Thyroid gland (tissue), 4 donors: ENCODE data around the gene GCH1. TPM values are rescaled to one million over a fixed set of nuclear protein-coding genes. Genes with fewer than 3 reads are reported as not detected.

ENCODE experiments used
- DNase-seq, 2 donors: peaks; one replicate each; pipeline ENCODE4 v3.0.0-alpha.2; 2019
- H3K27ac ChIP-seq, 3 donors: fragments of 200-600 bp; sonication (generic); 1 replicate in 2 of 3; 2 replicates in 1 of 3; pipeline ENCODE4 v1.5.1; 2016 to 2019; ENCODE audit warnings: mild to moderate bottlenecking in 1 of 3, moderate library complexity in 1 of 3
- H3K27me3 ChIP-seq: fragments of 200-600 bp; sonication (generic); one replicate; pipeline ENCODE4 v1.5.1; 2019
- H3K36me3 ChIP-seq, 2 donors: fragments of 200-600 bp; sonication (generic); one replicate each; pipeline ENCODE4 v1.5.1; 2016 to 2019
- H3K4me1 ChIP-seq, 2 donors: fragments of 200-600 bp; sonication (generic); one replicate each; pipeline ENCODE4 v1.5.1; 2017 to 2019
- H3K4me3 ChIP-seq, 3 donors: fragments of 200-600 bp; sonication (generic); replicated peaks in 1 of 3; 1 replicate in 2 of 3; 2 replicates in 1 of 3; pipeline ENCODE4 v1.5.1; 2016; ENCODE audit warnings: mild to moderate bottlenecking in 1 of 3
- H3K9me3 ChIP-seq: fragments of 200-600 bp; sonication (generic); one replicate; pipeline ENCODE4 v1.5.1; 2017
- CTCF ChIP-seq, 6 experiments: fragments of 200-600 bp in 3 of 6; fragments of 450-650 bp in 3 of 6; sonication (generic) in 3 of 6; IDR thresholded peaks; one replicate each; pipeline ENCODE4 v1.5.1; 2016 to 2019; ENCODE audit warnings: antibody characterized with exemption in 6 of 6, mild to moderate bottlenecking in 2 of 6, inconsistent platforms in 1 of 6, moderate library complexity in 1 of 6
- POLR2A ChIP-seq, 2 donors: fragments of 450-650 bp; IDR thresholded peaks; one replicate each; pipeline ENCODE4 v1.6.1; 2017; ENCODE audit warnings: antibody characterized with exemption in 2 of 2, mild to moderate bottlenecking in 2 of 2, moderate library complexity in 1 of 2
- WGBS, 2 donors: methylation state at CpG; one replicate each; pipeline ENCODE4 v1.1.5; 2017; 5-methylcytosine and 5-hydroxymethylcytosine counted together
- intact Hi-C: fragments of 100-400 bp; cut with DNase I; formaldehyde crosslinking; loops from one replicate; pipeline ENCODE4 v1.15.1; 2023
- total RNA-seq, 4 donors: library from RNA; depleted of rRNA; stranded (reverse); fragments of >200 nt; gene quantifications; one replicate each; pipeline ENCODE4 v1.2.3, GENCODE V29; 2016

The GCH1 gene
- total RNA-seq, 4 donors from 2014 or later, result 5.2 to 7.8 (median 7.4) TPM

GRCh38 chr14:54942913-54943312, 40.3 kb upstream of the GCH1 start:
- DNase-seq, result no peak
- no peak overlapping the region for H3K4me3 ChIP-seq
- H3K9me3 ChIP-seq, result no peaks in the 10 kb centered on the region
- H3K36me3 ChIP-seq, result no peaks in the 10 kb centered on the region
- TF ChIP-seq CTCF (IDR thresholded peaks at IDR 0.05) (no peak), POLR2A (IDR thresholded peaks at IDR 0.05) (no peak)
- H3K27me3 ChIP-seq, result no peaks in the 10 kb centered on the region
- WGBS, 2 donors, result 92 to 96% methylated on average over 4 of the region's 4 CpGs
- intact Hi-C loops, result no loop called here
- H3K4me1 ChIP-seq, result no peaks in the 10 kb centered on the region
- no peak overlapping the region for H3K27ac ChIP-seq

- intact Hi-C loops, result no loop called here
- DNase-seq, result no peak
- 98 to 100% methylated on average over 1 of the region's 1 CpG for WGBS, 2 donors
- Histone ChIP-seq H3K27me3 (no peaks in the 10 kb centered on the region), H3K36me3 (no peaks in the 10 kb centered on the region), H3K4me3 (no peak overlapping the region), H3K4me1 (no peaks in the 10 kb centered on the region), H3K9me3 (no peaks in the 10 kb centered on the region), H3K27ac (no peak overlapping the region)
- TF ChIP-seq CTCF (IDR thresholded peaks at IDR 0.05) (no peak), POLR2A (IDR thresholded peaks at IDR 0.05) (no peak)
Measured at GRCh38 chr14:54936816-54937215, 34.2 kb upstream of the GCH1 start.

- Histone ChIP-seq H3K36me3 (no peaks in the 10 kb centered on the region), H3K4me3 (no peak overlapping the region), H3K4me1 (no peaks in the 10 kb centered on the region), H3K27ac (no peak overlapping the region), H3K27me3 (no peaks in the 10 kb centered on the region), H3K9me3 (no peaks in the 10 kb centered on the region)
- DNase-seq, result no peak
- intact Hi-C loops, result no loop called here
- 97% methylated on average over 5 of the region's 5 CpGs for WGBS, 2 donors
- TF ChIP-seq POLR2A (IDR thresholded peaks at IDR 0.05), result no peak
Measured at GRCh38 chr14:54935958-54936357, 33.3 kb upstream of the GCH1 start.

- Histone ChIP-seq H3K27me3 (no peaks in the 10 kb centered on the region), H3K4me3 (no peak overlapping the region), H3K27ac (no peak overlapping the region), H3K36me3 (no peaks in the 10 kb centered on the region), H3K4me1 (no peaks in the 10 kb centered on the region), H3K9me3 (no peaks in the 10 kb centered on the region)
- 50% methylated on average over 2 of the region's 2 CpGs for WGBS, 2 donors
- DNase-seq, result no peak
- TF ChIP-seq POLR2A (IDR thresholded peaks at IDR 0.05) (no peak), CTCF (IDR thresholded peaks at IDR 0.05) (no peak)
- intact Hi-C loops, result no loop called here
Measured at GRCh38 chr14:54935100-54935499, 32.5 kb upstream of the GCH1 start.

- no peak for TF ChIP-seq POLR2A (IDR thresholded peaks at IDR 0.05)
- TF ChIP-seq CTCF (IDR thresholded peaks at IDR 0.05), result no peak
- Histone ChIP-seq H3K4me1 (no peaks in the 10 kb centered on the region), H3K4me3 (no peak overlapping the region), H3K36me3 (no peaks in the 10 kb centered on the region), H3K27me3 (no peaks in the 10 kb centered on the region), H3K27ac (no peak overlapping the region), H3K9me3 (no peaks in the 10 kb centered on the region)
- WGBS, 2 donors, result 87 to 95% methylated on average over 1 of the region's 1 CpG
- no peak for DNase-seq
- intact Hi-C loops, result no loop called here
Measured at GRCh38 chr14:54933006-54933405, 30.4 kb upstream of the GCH1 start.
